ENCODE data around the gene AK9.

The AK9 gene

GRCh38 chr6:109491207-109491938 lies 199.6 kb downstream of the AK9 start:
- peak; percentile 49 for DNase-seq (ENCODE audit: low spot score)
- TF ChIP-seq CTCF (IDR thresholded peaks at IDR 0.05; ENCODE audit: borderline replicate concordance, control extremely low read depth, extremely low read depth, insufficient read depth, missing control alignments), result no peak

DNA sequence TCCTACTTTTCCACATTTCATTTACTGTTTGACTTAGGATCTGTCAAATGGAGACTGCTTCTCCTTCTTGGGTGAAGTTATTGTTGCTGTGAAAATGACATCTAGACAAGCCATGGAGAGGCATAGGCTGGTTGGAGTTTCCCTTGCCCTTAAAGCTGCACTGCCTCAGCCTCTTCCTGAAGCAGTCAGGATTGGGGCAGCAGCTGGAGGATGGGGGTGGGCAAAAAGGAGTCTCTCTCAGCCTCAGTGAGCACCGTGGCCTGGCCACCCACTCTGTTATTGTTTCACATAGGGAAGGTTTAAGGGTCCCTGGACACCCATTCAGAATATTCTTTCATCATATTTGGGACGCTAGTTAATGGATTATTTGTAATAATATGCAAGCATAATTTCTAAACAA lies 200.3 kb downstream of the AK9 start:
- no peak for DNase-seq (ENCODE audit: low spot score)
- in situ Hi-C loops (cut with MboI; ENCODE audit: low sequenced_read_pairs, unreplicated experiment), result no loop called here
- no peak for TF ChIP-seq CTCF (IDR thresholded peaks at IDR 0.05; ENCODE audit: borderline replicate concordance, control extremely low read depth, extremely low read depth, insufficient read depth, missing control alignments)

More at GRCh38 chr6:109491207-109491938, 199.6 kb downstream of the AK9 start:
- in situ Hi-C loops (cut with MboI; ENCODE audit: low sequenced_read_pairs, unreplicated experiment), result no loop called here

DNA sequence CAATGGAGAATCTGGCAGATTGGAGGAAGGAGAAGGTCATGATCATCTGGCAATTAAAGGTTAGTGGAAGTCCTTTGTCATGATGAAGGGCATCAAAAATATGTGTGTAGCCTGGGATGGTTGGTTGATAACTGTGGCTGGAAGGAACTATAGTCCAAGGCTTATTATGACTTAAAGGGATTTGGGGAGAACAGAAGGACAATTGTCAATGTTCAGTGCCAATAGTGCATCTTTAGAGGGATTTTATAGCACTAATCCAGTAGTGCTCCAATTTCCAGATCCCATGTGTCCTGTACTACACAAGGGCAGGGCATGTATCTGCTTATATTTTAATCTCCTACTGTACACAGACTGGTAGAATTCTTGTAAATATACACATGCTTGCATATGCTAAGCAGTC lies 203.0 kb downstream of the AK9 start:
- no peak for DNase-seq (ENCODE audit: low spot score)
- in situ Hi-C loops (cut with MboI; ENCODE audit: low sequenced_read_pairs, unreplicated experiment), result no loop called here
- TF ChIP-seq CTCF (IDR thresholded peaks at IDR 0.05; ENCODE audit: borderline replicate concordance, control extremely low read depth, extremely low read depth, insufficient read depth, missing control alignments), result no peak

- DNase-seq (ENCODE audit: low spot score), result no peak
- in situ Hi-C loops (cut with MboI; ENCODE audit: low sequenced_read_pairs, unreplicated experiment), result no loop called here
- TF ChIP-seq CTCF (IDR thresholded peaks at IDR 0.05; ENCODE audit: borderline replicate concordance, control extremely low read depth, extremely low read depth, insufficient read depth, missing control alignments), result no peak
These were observed 204.9 kb downstream of the AK9 start for GRCh38 chr6:109486068-109486467.

- no peak for TF ChIP-seq CTCF (IDR thresholded peaks at IDR 0.05; ENCODE audit: borderline replicate concordance, control extremely low read depth, extremely low read depth, insufficient read depth, missing control alignments)
- in situ Hi-C loops (cut with MboI; ENCODE audit: low sequenced_read_pairs, unreplicated experiment), result no loop called here
- DNase-seq (ENCODE audit: low spot score), result no peak
These were observed 205.6 kb downstream of the AK9 start for GRCh38 chr6:109485266-109485935.

DNA sequence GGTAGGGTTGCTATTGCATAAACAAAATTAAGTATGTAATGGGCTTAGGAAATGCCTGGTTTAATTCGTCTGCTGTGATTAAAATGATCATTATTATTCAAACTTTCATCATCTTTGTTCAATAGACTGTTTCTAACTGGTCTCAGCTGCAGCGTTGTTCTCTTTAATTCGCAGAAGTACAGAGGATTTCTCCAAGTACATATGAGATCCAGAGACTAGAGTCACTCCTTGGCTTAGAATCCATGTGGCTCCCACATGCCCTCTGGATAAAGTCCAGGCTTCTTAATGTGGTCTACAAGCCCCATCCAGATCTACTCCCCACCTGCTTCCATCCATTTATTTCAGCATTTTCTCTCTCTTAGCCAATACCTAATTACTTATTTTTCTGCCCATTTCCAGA lies 206.9 kb downstream of the AK9 start:
- in situ Hi-C loops (cut with MboI; ENCODE audit: low sequenced_read_pairs, unreplicated experiment), result no loop called here
- TF ChIP-seq CTCF (IDR thresholded peaks at IDR 0.05; ENCODE audit: borderline replicate concordance, control extremely low read depth, extremely low read depth, insufficient read depth, missing control alignments), result no peak
- no peak for DNase-seq (ENCODE audit: low spot score)
